ENCODE measurements around the gene HS3ST3A1. TPM values are rescaled to one million over a fixed set of nuclear protein-coding genes. Genes with fewer than 3 reads are reported as not detected.

HS3ST3A1 gene
- total and polyA plus RNA-seq, 2 donors, result 0.43 to 1.3 TPM

GRCh38 chr17:13520899-13521572 is 80.7 kb downstream of the HS3ST3A1 start:
- H3K4me3 ChIP-seq (ENCODE audit: low read length in 2 of 2), result no peak overlapping the region
- H3K27me3 ChIP-seq (ENCODE audit: control insufficient read depth in 2 of 2, insufficient read depth in 1 of 2, low read length in 1 of 2), result no peaks in the 10 kb centered on the region
- H3K9me3 ChIP-seq (ENCODE audit: control insufficient read depth in 2 of 2, insufficient read depth in 1 of 2, low read length in 1 of 2), result no peaks in the 10 kb centered on the region
- DNase-seq (ENCODE audit: low read depth in 6 of 9, low spot score in 9 of 9), result no peak
- H3K36me3 ChIP-seq (ENCODE audit: control insufficient read depth in 2 of 2, insufficient read depth in 2 of 2, low read length in 1 of 2), result no peaks in the 10 kb centered on the region
- WGBS, result 97% methylated on average over 6 of the region's 6 CpGs
- no peak overlapping the region for H3K27ac ChIP-seq (ENCODE audit: low read depth in 1 of 2, low read length in 1 of 2)
- H3K4me1 ChIP-seq (ENCODE audit: control insufficient read depth in 2 of 2, insufficient read depth in 2 of 2, low read length in 2 of 2), result no peaks in the 10 kb centered on the region

DNA sequence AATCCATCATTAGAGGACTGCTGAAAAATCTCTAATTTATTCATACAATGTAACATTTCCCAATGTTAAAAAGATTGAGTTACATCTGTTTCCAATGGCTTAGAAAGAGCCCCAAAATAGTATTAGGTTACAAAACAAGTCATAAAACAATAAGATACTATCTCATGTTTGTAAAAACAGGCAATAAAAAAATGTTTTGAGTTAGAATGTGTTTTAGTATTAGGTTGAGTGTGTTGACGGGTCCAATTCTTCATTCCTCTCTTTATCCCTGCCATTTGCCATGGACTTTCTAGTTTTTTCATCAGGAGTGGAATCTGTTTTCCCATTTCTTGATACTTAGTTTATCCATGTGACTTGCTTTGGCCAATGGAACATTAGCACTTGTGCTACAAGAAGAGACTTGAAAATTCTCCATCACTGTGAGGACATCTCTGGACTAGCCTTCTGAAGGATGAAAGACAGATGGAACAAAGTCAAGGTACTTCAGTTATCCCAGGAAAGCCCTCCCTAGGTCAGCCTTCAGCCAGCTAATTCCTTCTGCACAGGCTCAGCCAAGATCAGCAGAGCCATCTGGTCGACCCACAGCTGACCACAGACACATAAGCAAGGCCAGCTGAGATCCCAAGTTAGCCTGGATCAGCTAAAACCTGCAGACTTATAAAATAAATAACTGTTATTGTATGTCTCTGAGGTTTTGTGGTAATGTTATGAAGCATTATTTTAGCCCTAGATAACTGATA is 83.3 kb downstream of the HS3ST3A1 start:
- no peaks in the 10 kb centered on the region for H3K9me3 ChIP-seq (ENCODE audit: control insufficient read depth in 2 of 2, insufficient read depth in 1 of 2, low read length in 1 of 2)
- 89% methylated on average over 2 of the region's 2 CpGs for WGBS
- no peaks in the 10 kb centered on the region for H3K4me1 ChIP-seq (ENCODE audit: control insufficient read depth in 2 of 2, insufficient read depth in 2 of 2, low read length in 2 of 2)
- no peak for DNase-seq (ENCODE audit: low read depth in 6 of 9, low spot score in 9 of 9)
- no peak overlapping the region for H3K4me3 ChIP-seq (ENCODE audit: low read length in 2 of 2)
- no peaks in the 10 kb centered on the region for H3K36me3 ChIP-seq (ENCODE audit: control insufficient read depth in 2 of 2, insufficient read depth in 2 of 2, low read length in 1 of 2)
- H3K27ac ChIP-seq (ENCODE audit: low read depth in 1 of 2, low read length in 1 of 2), result no peak overlapping the region
- H3K27me3 ChIP-seq (ENCODE audit: control insufficient read depth in 2 of 2, insufficient read depth in 1 of 2, low read length in 1 of 2), result no peaks in the 10 kb centered on the region

DNA sequence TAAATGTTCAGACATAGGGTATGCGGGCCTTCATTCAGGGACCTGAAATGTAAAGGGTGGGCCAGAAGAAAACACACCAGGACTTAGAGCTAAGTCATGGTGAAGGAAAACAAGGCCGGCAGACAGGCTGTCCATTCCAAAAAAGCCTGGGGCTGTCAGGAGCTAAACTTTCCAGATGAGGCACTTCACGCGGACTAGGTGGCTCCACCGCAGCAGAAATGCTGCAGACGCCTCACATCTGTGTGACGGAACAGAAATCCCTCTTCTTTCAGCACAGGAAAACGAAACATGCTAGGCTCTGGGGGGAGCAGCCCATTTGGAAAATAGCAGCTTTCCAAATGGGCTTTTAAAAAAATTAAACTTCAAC is 88.7 kb downstream of the HS3ST3A1 start:
- Histone ChIP-seq H3K4me1 (ENCODE audit: control insufficient read depth in 2 of 2, insufficient read depth in 2 of 2, low read length in 2 of 2) (no peaks in the 10 kb centered on the region), H3K9me3 (ENCODE audit: control insufficient read depth in 2 of 2, insufficient read depth in 1 of 2, low read length in 1 of 2) (no peaks in the 10 kb centered on the region), H3K36me3 (ENCODE audit: control insufficient read depth in 2 of 2, insufficient read depth in 2 of 2, low read length in 1 of 2) (no peaks in the 10 kb centered on the region), H3K4me3 (ENCODE audit: low read length in 2 of 2) (no peak overlapping the region), H3K27ac (ENCODE audit: low read depth in 1 of 2, low read length in 1 of 2) (no peak overlapping the region), H3K27me3 (ENCODE audit: control insufficient read depth in 2 of 2, insufficient read depth in 1 of 2, low read length in 1 of 2) (no peaks in the 10 kb centered on the region)
- no peak for DNase-seq (ENCODE audit: low read depth in 6 of 9, low spot score in 9 of 9)
- WGBS, result 94% methylated on average over 8 of the region's 8 CpGs

- no peaks in the 10 kb centered on the region for H3K27me3 ChIP-seq (ENCODE audit: control insufficient read depth in 2 of 2, insufficient read depth in 1 of 2, low read length in 1 of 2)
- no peak overlapping the region for H3K4me3 ChIP-seq (ENCODE audit: low read length in 2 of 2)
- peak overlapping the region in 1 of 2 donors; percentile 78 for H3K27ac ChIP-seq (ENCODE audit: low read depth in 1 of 2, low read length in 1 of 2)
- no peak for DNase-seq (ENCODE audit: low read depth in 6 of 9, low spot score in 9 of 9)
- 33% methylated on average over 6 of the region's 6 CpGs for WGBS
- H3K36me3 ChIP-seq (ENCODE audit: control insufficient read depth in 2 of 2, insufficient read depth in 2 of 2, low read length in 1 of 2), result no peaks in the 10 kb centered on the region
- no peaks in the 10 kb centered on the region for H3K4me1 ChIP-seq (ENCODE audit: control insufficient read depth in 2 of 2, insufficient read depth in 2 of 2, low read length in 2 of 2)
- H3K9me3 ChIP-seq (ENCODE audit: control insufficient read depth in 2 of 2, insufficient read depth in 1 of 2, low read length in 1 of 2), result no peaks in the 10 kb centered on the region
Observed at GRCh38 chr17:13510062-13510461, 91.7 kb downstream of the HS3ST3A1 start.

DNA sequence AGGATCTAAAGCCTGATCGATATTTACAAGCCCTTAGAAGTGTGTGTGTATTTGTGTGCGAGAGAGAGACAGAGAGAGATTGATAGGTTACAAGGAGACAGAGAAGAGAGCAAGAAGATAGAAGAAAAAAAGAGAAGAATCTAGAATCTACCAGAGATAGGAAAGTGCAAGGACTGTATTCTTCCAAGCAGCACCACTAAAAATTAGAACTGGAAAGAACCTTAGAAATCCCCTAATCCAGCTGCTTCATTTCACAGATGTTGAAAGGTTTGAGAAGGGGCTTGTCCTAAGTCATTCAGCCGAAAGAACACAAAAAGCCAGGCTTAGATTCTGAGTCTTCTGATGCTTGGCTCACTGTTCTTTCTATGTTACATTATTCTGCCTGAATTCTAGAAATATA is 92.2 kb downstream of the HS3ST3A1 start:
- 90% methylated on average over 3 of the region's 3 CpGs for WGBS
- peak in 1 of 9 donors; percentile 16 for DNase-seq (ENCODE audit: low read depth in 6 of 9, low spot score in 9 of 9)

DNA sequence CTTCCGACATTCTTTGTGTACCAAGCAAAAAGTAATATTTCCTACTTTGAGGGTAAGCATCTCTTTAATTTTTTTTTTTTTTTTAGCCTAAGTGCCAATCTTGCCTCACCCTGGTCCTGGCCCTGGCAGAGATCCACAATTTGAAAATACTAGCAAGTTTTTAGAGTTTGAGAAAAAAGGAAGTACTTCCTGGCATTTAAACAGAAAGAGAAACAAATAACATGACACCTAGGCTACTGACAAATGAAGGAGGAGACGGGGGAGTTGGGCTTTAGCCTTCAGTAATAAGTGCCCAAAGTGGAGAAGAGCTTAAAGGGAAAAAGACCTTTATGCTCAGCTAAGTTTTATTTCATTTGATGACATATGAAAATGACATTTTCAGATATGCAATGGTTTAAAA is 92.8 kb downstream of the HS3ST3A1 start:
- Histone ChIP-seq H3K27ac (ENCODE audit: low read depth in 1 of 2, low read length in 1 of 2) (peak overlapping the region in 1 of 2 donors; percentile 78), H3K4me1 (ENCODE audit: control insufficient read depth in 2 of 2, insufficient read depth in 2 of 2, low read length in 2 of 2) (no peaks in the 10 kb centered on the region), H3K27me3 (ENCODE audit: control insufficient read depth in 2 of 2, insufficient read depth in 1 of 2, low read length in 1 of 2) (no peaks in the 10 kb centered on the region), H3K4me3 (ENCODE audit: low read length in 2 of 2) (no peak overlapping the region), H3K36me3 (ENCODE audit: control insufficient read depth in 2 of 2, insufficient read depth in 2 of 2, low read length in 1 of 2) (no peaks in the 10 kb centered on the region), H3K9me3 (ENCODE audit: control insufficient read depth in 2 of 2, insufficient read depth in 1 of 2, low read length in 1 of 2) (no peaks in the 10 kb centered on the region)
- DNase-seq (ENCODE audit: low read depth in 6 of 9, low spot score in 9 of 9), result peak in 1 of 9 donors; percentile 11
- 39% methylated on average over 2 of the region's 2 CpGs for WGBS

More for the DNA sequence above, 92.2 kb downstream of the HS3ST3A1 start:
- H3K36me3 ChIP-seq (ENCODE audit: control insufficient read depth in 2 of 2, insufficient read depth in 2 of 2, low read length in 1 of 2), result no peaks in the 10 kb centered on the region
- H3K4me1 ChIP-seq (ENCODE audit: control insufficient read depth in 2 of 2, insufficient read depth in 2 of 2, low read length in 2 of 2), result no peaks in the 10 kb centered on the region
- H3K4me3 ChIP-seq (ENCODE audit: low read length in 2 of 2), result no peak overlapping the region
- no peaks in the 10 kb centered on the region for H3K9me3 ChIP-seq (ENCODE audit: control insufficient read depth in 2 of 2, insufficient read depth in 1 of 2, low read length in 1 of 2)
- H3K27me3 ChIP-seq (ENCODE audit: control insufficient read depth in 2 of 2, insufficient read depth in 1 of 2, low read length in 1 of 2), result no peaks in the 10 kb centered on the region
- peak overlapping the region in 1 of 2 donors; percentile 78 for H3K27ac ChIP-seq (ENCODE audit: low read depth in 1 of 2, low read length in 1 of 2)

- Histone ChIP-seq H3K27ac (ENCODE audit: low read depth in 1 of 2, low read length in 1 of 2) (no peak overlapping the region), H3K4me3 (ENCODE audit: low read length in 2 of 2) (no peak overlapping the region), H3K9me3 (ENCODE audit: control insufficient read depth in 2 of 2, insufficient read depth in 1 of 2, low read length in 1 of 2) (no peaks in the 10 kb centered on the region), H3K27me3 (ENCODE audit: control insufficient read depth in 2 of 2, insufficient read depth in 1 of 2, low read length in 1 of 2) (no peaks in the 10 kb centered on the region), H3K36me3 (ENCODE audit: control insufficient read depth in 2 of 2, insufficient read depth in 2 of 2, low read length in 1 of 2) (no peaks in the 10 kb centered on the region), H3K4me1 (ENCODE audit: control insufficient read depth in 2 of 2, insufficient read depth in 2 of 2, low read length in 2 of 2) (no peaks in the 10 kb centered on the region)
- WGBS, result 96% methylated on average over 6 of the region's 6 CpGs
- DNase-seq (ENCODE audit: low read depth in 6 of 9, low spot score in 9 of 9), result no peak
Observed at GRCh38 chr17:13503526-13503925, 98.2 kb downstream of the HS3ST3A1 start.

GRCh38 chr17:13502263-13502662 is 99.5 kb downstream of the HS3ST3A1 start:
- DNase-seq (ENCODE audit: low read depth in 6 of 9, low spot score in 9 of 9), result no peak
- 92% methylated on average over 2 of the region's 2 CpGs for WGBS
- no peak overlapping the region for H3K4me3 ChIP-seq (ENCODE audit: low read length in 2 of 2)

DNA sequence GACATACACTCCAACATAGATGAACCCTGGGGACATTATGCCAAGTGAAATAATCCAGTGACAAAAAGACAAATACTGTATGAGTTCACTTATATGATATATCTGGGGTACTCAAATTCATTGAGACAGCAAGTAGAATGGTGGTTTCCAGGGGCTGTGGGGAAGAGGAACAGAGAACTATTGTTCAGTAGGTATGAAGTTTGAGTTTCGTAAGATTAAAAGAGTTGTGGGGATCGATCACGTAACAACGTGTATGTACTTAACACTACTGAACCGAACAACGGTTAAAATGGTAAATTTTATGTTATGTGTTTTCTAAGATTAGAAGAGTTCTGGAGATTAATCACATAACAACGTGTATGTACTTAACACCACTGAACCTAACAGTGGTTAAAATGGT is 100.8 kb downstream of the HS3ST3A1 start:
- 96% methylated on average over 7 of the region's 7 CpGs for WGBS
- no peaks in the 10 kb centered on the region for H3K36me3 ChIP-seq (ENCODE audit: control insufficient read depth in 2 of 2, insufficient read depth in 2 of 2, low read length in 1 of 2)
- H3K4me1 ChIP-seq (ENCODE audit: control insufficient read depth in 2 of 2, insufficient read depth in 2 of 2, low read length in 2 of 2), result no peaks in the 10 kb centered on the region
- no peaks in the 10 kb centered on the region for H3K27me3 ChIP-seq (ENCODE audit: control insufficient read depth in 2 of 2, insufficient read depth in 1 of 2, low read length in 1 of 2)
- DNase-seq (ENCODE audit: low read depth in 6 of 9, low spot score in 9 of 9), result no peak
- no peak overlapping the region for H3K27ac ChIP-seq (ENCODE audit: low read depth in 1 of 2, low read length in 1 of 2)
- no peaks in the 10 kb centered on the region for H3K9me3 ChIP-seq (ENCODE audit: control insufficient read depth in 2 of 2, insufficient read depth in 1 of 2, low read length in 1 of 2)
- no peak overlapping the region for H3K4me3 ChIP-seq (ENCODE audit: low read length in 2 of 2)

More at GRCh38 chr17:13502263-13502662, 99.5 kb downstream of the HS3ST3A1 start:
- Histone ChIP-seq H3K36me3 (ENCODE audit: control insufficient read depth in 2 of 2, insufficient read depth in 2 of 2, low read length in 1 of 2) (no peaks in the 10 kb centered on the region), H3K4me1 (ENCODE audit: control insufficient read depth in 2 of 2, insufficient read depth in 2 of 2, low read length in 2 of 2) (no peaks in the 10 kb centered on the region), H3K9me3 (ENCODE audit: control insufficient read depth in 2 of 2, insufficient read depth in 1 of 2, low read length in 1 of 2) (no peaks in the 10 kb centered on the region), H3K27ac (ENCODE audit: low read depth in 1 of 2, low read length in 1 of 2) (no peak overlapping the region), H3K27me3 (ENCODE audit: control insufficient read depth in 2 of 2, insufficient read depth in 1 of 2, low read length in 1 of 2) (no peaks in the 10 kb centered on the region)
